ENCODE results near the gene LRRC8D.

- TF ChIP-seq EZH2 (IDR thresholded peaks at IDR 0.05; ENCODE audit: insufficient read depth, poor library complexity, severe bottlenecking) (no peak), EZH2phosphoT487 (IDR thresholded peaks at IDR 0.05; ENCODE audit: insufficient read depth, low read depth) (no peak)
These were observed 141.4 kb downstream of the LRRC8D start for GRCh38 chr1:89962024-89962741.

Measured in GM23248 (cell line).